A549 treated with DMSO at 1 μM for 4 hours (cell line): ENCODE data around the gene ANKRD30A. TPM values are rescaled to one million over a fixed set of nuclear protein-coding genes. Genes with fewer than 3 reads are reported as not detected.

Experiments used
- total RNA-seq: library from RNA; stranded (reverse); fragments of 200-300 nt; extraction: Qiagen RNA extraction; gene quantifications from 5 replicates; pipeline ENCODE4 v1.2.3, GENCODE V29; 2022; ENCODE audit warnings: low read depth

Gene ANKRD30A
- 0.41 to 1.1 TPM (median 0.74 TPM) in 5 replicates for total RNA-seq

GRCh38 chr10:37125191-37125732, at the start of gene ANKRD30A:
Gene ANKRD30A (plus strand): TSS chr10:37125598. CDS start chr10:37125788, 190 bp downstream.

